COLO668 (cell line): ENCODE data around the gene MTG2.

Experiments used
- DNase-seq: peaks from one replicate; lab custom pipeline; 2025; ENCODE audit not compliant: unreplicated experiment; lab: John Stamatoyannopoulos, UW

The MTG2 gene

GRCh38 chr20:62202676-62203377 lies 20.0 kb downstream of the MTG2 start:
- DNase-seq = no peak

DNA sequence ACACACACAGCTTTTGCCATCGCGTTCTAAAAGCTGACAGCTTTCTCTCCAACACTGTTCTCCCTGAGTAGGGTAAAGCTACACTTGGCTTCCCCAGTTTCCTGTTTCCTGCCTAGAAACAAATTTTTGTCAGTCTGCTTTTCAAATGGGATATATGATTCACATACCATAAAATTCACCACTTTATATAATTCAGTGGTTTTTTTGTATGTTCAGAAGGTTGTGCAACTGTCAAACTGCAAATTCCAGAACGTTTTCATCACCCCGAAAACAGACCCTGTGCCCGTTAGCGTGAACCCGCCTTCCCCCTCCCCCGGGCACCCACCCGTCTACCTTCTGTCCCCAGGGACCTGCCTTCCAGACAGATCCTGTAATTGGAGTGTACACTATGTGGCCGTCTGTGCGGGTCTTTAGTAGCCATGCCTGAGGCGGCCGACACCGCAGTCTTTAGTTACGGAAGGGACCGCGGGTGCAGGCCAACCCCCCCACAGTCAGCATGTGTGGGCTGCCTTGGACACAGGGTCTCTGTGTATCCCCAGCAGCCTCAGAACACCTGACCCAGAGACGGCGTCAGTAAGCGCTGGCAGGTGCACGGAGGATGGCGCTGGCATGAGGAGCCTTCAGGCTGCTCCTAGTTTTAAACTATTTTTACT lies 20.7 kb downstream of the MTG2 start:
- no peak for DNase-seq

DNA sequence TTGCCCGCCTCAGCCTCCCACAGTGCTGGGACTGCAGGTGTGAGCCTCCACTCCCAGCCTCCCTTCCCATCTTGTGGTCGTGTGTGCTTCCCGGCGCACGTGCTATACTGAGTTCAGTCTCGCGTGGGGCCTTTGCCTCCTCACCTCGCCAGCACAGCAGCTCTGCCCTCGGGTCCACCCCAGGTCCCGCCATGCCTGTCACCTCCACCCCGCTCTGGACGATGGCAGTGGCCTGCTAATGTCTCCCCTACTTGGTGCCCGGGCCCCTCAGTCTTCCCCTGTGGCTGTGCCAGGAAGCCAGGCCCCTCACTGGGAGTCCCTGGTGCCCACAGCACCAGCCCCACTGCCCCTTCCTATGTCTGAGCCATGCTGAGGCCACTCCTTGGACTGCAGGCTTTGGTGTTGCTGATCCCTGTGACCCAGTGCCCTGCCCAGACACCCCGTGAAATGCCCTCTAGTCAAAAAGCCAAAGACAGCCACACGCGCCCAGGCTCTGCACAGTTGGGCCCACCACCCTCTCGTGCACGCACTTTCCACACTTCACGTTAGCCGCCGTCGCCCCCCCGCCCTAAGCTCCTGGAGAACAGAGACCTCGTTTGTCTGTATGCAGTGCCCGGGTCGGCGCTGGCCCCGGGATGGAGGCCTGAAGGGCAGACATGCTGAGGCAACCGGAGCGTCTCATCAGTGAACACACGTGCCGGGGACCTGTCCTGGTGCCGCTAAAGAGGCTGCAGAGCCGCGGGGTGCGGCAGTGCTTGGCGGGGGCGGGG lies 23.0 kb downstream of the MTG2 start:
- DNase-seq = no peak

DNA sequence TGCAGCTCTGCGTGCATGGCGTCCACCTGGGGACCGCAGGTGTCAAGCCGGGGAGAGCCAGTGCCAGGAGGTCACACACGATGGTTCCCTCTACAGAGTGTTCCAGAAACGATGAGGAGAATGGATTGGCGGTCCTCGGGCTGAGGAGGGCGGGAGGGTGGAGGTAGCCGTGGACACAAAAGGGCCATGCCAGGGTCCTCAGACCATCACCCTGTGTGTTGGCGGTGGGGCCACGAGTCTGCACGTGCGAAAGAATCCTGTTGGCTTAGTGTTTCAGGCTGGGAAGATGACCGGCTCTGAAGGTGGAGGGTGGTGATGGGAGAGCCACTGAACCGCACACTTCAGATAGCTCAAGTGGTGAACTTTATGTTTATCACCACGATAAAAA lies 23.6 kb downstream of the MTG2 start:
- DNase-seq = no peak

DNA sequence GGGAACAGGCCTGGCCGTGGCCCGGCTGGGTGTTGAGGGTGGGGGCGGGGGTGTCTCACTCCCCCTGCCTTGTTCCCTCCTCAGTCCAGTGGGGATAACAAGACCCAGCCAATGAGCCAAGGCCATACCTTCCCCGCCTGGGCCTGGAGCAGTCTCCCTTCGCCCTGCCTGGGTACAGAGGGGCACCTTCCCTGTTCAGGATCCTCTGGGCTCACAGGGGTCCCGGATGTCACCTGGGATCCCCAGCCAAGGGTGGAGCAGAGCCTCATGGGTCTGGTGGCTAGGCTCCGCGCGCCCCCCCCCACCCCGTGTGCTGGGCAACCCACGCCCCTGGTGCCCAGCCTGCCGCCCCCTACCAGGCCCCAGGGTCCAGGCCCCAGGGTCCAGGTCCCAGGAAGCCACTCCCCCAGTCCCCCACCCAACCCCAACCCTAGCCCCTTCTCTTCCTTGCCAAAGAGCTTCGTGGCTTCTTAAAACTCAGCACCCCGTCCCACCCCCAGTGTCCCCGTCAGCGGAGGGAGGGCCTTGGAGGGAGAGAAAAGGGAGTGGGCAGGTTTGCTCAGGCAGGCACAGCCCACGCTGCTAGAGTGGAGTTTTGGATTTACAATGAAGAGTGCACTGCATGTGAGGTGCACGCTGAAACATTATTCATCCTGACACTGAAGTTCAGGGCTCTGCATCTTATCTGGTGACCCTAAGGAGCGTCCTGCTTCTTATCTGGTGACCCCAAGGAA lies 25.4 kb downstream of the MTG2 start:
- no peak for DNase-seq

- peak; percentile 70 for DNase-seq
Measured at GRCh38 chr20:62208795-62209755, 26.2 kb downstream of the MTG2 start.

DNA sequence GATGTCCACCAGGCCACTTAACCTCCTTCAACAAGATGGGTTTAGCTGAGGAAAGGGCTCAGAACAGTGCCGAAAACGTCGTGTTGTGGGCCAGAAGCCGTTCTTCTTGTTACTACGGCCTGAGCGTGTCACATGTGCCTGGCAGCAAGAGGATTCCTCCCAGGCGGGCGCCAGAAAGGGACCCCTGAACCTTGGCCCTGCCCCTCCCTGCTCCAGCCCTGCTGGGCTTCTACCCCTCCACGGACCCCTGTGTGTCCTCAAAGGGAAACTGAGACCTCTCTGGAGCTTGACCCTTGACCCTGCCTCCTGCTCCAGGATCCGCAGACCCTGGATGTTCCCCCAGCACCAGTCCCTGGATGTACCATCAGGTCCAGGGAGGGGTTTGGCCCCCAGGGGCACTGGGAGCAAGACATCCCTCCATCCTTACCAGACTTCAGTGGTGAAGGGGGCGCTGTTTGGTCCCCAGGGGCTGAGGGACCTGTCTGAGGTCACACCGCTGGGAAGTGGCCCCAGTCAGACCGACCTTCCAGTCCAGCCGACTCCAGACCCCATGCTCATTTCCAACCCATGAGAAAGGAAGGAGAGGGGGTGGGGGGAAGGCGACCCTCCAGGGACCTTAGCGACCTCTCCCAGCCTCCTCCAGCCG lies 27.1 kb downstream of the MTG2 start:
- DNase-seq = no peak

DNA sequence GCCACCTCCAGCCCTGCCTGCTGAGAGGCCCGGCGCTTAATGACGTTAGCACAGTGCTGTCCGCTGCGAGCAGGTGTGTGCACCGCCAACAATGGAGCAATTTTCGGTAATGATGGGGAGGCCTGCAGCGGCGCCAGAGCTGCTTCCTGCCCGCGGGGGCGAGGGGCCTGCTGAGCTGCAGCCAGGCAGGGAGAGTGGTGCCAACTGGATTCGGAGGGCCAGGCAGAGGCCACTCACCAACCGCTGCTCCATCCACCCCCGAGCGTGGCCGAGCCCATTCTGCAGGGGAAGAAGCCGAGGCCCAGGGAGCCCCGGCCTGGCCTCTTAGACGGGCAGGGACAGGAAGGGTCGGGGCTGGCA lies 27.6 kb downstream of the MTG2 start:
- DNase-seq = peak; percentile 81

DNA sequence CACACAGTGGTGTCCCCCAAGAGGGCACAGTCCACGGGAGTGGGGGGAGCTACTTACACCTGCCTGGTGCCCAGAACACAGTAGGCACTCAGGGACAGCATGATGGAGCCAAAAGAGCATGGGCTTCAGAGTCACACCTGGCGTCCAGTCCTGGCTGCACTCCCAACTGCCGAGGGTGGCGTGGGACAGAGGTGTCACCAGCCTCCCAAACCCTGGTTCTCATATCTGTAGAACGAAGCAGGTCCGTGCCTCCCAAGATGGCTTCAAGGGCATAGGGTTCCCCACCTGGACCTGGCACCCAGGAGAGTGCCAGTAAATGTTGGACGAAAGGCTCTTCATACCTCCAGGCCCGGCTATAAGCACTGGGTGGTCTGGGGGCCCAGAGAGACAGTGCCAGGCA lies 28.4 kb downstream of the MTG2 start:
- DNase-seq = no peak

- DNase-seq = no peak
Measured at GRCh38 chr20:62211769-62212288, 29.0 kb downstream of the MTG2 start.

GRCh38 chr20:62212299-62212698 lies 29.5 kb downstream of the MTG2 start:
- no peak for DNase-seq

DNA sequence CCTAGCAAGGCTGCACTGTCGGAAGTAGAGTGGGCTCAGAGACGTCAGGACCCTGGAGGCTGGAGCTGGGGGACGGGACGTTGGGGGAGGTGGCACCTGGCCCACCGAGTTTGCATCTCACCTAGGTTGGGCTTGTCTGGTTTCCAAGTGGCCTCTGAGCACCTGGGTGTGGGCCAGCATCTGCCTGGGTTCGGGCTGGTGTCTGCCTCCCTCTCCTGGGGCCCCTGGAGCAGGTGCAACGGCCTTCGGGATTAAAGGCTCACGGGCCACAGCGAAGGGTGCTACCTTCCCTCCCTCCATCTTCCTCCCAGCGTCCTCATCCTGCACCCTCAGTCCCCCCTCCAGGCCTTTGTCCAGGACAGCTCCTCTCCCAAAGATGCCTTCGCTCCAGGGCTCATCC lies 31.2 kb downstream of the MTG2 start:
- DNase-seq = peak; percentile 74

DNA sequence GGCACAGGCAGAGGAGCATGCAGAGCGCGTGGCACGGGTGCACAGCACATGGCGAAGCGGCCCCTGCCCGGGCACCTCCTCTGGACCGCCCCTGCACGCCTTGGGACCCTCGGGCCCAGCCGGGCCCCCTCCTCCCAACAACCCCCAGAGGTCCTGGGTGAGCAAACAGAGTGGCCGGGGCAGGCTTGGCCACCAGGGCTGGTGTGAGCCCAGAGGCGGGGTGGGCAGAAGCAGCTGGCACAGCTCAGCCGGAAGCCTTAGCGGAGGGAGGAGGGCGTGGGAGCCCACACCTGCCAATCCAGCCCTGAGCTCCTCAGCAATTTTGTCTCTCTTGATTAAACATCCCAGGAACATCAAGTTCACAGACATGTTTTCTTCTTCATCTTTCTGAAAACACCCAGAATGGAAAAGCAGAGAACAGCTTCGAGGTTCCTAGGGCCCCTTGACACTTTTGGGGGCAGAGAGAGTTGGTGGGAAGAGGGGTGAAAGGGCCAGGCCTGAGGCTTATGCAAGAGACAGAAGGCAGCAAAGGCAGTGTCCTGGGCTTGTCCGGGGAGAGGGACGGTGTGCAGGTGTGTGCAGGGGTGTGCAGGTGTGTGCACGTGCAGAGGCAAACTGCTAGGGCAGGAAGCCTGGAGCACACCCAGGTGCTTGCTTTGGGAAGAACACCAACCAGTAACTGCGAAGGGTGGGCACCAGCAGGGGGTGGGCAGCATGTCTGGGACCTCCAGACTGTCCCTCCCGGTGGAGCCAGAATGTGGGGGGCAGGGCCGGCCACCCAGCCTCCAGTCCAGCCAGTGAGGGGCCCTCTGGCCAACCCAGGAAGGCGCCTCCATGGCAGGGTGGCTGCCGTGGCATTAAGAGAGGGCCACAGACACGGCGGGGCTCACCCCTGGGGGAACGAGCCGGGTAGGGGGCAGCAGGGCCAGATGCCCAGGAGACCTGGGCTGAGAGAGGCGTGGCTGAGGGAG lies 32.5 kb downstream of the MTG2 start:
- peak; percentile 53 for DNase-seq

- DNase-seq = no peak
Measured at GRCh38 chr20:62215991-62216635, 33.3 kb downstream of the MTG2 start.

DNA sequence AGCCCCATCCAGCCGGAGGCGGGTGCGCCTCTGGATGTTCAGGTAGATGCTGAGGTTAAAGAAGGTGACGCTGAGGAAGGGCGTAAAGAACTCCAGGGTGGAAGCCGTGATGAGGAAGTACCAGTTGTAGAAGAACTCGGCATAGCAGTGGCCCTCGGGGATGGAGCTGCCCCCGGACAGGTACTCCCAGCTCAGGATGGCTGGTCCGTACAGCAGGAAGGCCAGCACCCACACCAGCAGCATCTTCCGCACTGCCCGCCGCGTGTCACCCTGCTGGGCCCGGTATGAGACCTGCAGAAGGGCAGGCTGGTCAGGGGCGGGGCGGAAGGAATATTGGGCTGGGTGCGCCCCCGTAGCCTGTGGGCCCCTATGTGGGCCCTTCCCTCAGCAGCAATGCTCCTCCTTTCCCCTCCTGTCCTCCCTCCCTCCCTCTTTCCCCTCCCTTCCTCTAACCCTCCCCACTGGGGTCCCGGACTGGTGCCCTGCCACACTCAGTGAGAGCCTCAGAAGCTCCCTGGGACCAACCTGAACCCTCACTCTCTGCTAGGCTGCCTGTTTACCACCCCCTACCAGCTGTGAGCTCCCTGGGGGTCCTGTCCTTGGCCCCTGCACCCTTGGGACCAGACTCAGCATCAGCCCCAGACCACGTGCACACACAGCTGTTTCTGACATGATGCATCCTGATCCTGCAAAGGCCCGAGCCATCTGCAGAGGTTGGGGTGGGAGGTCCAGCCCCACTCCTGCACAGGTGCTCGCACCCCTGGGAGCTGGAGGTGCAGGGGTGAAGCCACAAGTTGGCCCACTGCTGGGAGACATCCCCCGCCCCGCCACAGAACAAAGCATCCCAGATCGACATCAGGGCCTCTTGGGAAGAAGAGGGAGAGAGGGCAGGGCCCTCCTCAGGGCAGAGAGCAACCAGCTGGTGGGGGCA lies 34.1 kb downstream of the MTG2 start:
- DNase-seq = no peak

GRCh38 chr20:62217913-62218773 lies 35.3 kb downstream of the MTG2 start:
- DNase-seq = no peak
